GM21528 (cell line): ENCODE results near the gene MAP3K4.

Source experiments
- ATAC-seq: cut with Tn5 transposase; IDR thresholded peaks from one replicate; pipeline ENCODE4 v1.9.1; 2021; ENCODE audit warnings: mild to moderate bottlenecking, moderate library complexity; ENCODE audit not compliant: unreplicated experiment, low FRiP score

Gene MAP3K4

GRCh38 chr6:160999516-160999915 is 7.9 kb downstream of the MAP3K4 start:
- ATAC-seq: no peak

GRCh38 chr6:161000632-161001031 is 9.1 kb downstream of the MAP3K4 start:
- ATAC-seq: no peak

- ATAC-seq: no peak
These were observed 9.9 kb downstream of the MAP3K4 start for GRCh38 chr6:161001421-161001820.

GRCh38 chr6:161003336-161003735 is 11.8 kb downstream of the MAP3K4 start:
- no peak for ATAC-seq

GRCh38 chr6:161008245-161008644 is 16.7 kb downstream of the MAP3K4 start:
- no peak for ATAC-seq

GRCh38 chr6:161009991-161010390 is 18.4 kb downstream of the MAP3K4 start:
- no peak for ATAC-seq

DNA sequence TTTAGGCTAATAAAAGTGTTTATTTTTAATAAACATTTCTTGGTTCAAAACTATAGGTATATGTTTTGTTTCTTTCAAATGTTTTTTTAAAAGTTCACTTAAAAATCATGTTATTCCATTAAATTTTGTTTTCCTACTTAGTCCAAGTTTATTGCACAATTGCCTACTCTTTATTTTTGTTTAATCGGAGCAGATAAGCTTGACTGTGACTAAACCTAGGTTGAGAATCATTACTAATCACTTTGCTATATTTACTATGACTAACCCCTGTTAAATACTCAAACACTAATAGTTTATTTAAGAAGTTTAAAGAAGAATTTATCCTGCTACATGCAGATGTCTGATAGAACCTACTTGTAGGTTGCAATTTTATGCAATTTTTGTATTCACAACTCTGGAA is 18.8 kb downstream of the MAP3K4 start:
- ATAC-seq: no peak

DNA sequence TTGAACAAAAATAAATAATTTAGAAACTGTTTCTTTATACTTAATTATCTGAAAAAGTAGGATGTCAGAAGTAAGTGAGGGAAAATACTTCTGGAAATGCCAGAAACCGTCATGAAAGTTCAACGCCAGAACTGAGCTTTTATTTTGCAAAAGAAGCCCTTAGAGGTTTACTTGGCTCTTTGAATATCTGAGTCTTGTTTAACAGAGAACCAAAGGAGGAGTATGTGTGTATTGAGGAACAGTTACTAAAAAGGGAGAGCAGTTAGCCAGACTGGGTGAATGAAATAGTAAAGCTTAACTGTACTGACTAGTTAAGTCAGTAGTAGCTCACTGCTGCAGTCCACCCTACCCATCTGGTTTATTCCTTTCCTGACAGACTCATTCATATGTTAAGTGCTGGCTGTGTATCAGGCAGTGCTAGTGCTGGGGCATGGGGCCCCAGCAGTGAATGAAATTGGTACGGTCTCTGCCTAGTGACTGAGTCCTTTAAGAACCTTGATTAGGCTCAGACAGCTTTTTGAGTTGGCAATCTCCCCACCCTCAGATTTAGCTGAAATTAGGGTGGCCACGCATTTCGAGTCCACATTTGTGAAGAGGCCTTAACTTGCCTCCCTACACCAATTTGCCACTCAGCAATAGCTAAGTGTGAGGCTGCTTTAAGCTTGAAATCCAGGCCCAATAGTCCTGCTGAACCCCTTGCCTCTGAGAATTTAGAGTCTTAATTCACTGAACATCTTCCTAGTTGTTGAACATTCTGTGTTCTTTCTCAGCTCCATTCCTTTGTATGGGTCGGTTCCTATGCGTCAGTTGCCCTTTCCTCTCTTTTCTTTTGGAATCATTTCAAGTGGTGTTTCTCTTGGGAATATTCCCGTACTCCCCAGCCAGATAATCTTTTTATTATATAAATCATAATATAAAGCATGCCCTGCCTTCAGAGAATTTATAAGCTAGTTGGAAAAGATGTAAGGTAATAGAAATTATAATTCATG is 20.2 kb downstream of the MAP3K4 start:
- no peak for ATAC-seq

DNA sequence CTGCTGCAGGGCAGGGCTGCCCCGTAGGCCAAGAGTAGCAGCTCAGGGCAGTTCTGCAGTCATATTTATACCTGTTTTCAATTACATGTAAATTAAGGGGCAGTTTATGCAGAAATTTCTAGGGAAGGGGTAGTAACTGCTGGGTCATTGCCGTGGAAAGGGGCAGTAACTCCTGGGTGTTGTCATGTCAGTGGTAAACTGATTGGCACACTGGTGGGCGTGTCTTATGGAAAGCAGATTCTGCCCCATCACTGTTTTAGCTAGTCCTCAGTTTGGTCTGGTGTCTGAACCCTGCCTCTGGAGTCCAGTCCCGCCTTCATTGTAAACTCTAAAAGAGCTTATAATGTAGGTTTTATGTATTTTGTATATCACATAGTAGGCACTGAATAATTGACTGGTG is 22.1 kb downstream of the MAP3K4 start:
- no peak for ATAC-seq

DNA sequence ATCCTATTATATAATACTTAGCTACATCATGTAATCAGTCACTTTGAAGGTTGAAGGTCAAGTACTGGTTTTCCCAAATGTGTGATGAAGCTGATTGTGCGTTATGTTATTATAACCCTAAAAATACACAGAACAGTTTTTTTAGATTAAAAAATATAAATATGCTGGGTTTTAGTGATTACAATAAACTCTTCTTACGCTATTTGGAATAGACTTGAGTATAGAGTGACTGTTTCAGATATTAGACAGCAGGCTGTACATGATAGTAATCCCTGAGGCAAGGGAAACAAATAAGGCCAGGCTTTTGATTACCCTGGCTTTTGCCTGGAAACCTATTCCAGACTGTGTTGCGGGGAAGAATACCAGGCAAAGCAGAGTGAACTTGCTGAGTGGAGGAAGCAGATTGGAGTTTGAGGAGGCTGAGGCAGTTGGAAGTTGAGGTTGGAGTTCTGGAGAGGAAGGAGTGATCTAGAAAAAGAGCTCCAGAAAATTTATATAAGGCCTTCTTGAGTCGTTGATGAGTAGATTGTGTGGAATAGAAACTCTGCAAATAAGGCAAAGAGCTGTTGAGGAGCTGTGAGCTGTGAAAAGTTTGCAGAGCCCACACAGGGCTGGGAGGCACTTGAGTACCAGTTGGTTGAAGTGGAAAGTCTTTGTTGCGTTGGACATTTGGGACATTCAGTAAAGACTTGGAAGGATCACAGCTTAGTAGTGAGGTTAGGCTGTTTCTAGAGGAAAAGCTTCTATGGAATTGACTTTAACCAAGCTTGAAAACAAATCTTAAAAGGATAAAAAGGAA is 26.4 kb downstream of the MAP3K4 start:
- ATAC-seq: no peak

- ATAC-seq: no peak
These were observed 27.8 kb downstream of the MAP3K4 start for GRCh38 chr6:161019324-161019839.

DNA sequence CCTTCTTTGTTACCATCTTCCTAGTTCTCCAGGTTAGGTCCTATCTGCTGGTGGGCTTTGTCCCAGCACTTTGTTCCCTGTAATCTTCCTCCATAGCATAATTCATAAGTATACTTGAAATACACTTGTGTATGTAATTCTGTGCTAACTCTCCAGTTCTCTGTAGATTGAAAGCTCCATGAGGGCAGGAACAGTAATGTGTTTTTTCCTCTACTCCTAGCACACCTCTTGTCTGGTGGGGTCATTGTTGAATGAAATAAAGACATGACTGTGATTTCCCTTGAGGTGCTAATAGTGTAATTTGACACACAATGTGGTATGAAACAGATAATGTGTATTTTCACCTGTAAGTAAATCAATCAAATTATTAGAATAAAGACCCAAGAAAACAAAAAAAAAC is 30.0 kb downstream of the MAP3K4 start:
- ATAC-seq: no peak

GRCh38 chr6:161021998-161022743 is 30.6 kb downstream of the MAP3K4 start:
- ATAC-seq: no peak

GRCh38 chr6:161023316-161023715 is 31.7 kb downstream of the MAP3K4 start:
- no peak for ATAC-seq

- no peak for ATAC-seq
These were observed 32.9 kb downstream of the MAP3K4 start for GRCh38 chr6:161024364-161024920.

GRCh38 chr6:161027385-161027784 is 35.8 kb downstream of the MAP3K4 start:
- ATAC-seq: no peak

DNA sequence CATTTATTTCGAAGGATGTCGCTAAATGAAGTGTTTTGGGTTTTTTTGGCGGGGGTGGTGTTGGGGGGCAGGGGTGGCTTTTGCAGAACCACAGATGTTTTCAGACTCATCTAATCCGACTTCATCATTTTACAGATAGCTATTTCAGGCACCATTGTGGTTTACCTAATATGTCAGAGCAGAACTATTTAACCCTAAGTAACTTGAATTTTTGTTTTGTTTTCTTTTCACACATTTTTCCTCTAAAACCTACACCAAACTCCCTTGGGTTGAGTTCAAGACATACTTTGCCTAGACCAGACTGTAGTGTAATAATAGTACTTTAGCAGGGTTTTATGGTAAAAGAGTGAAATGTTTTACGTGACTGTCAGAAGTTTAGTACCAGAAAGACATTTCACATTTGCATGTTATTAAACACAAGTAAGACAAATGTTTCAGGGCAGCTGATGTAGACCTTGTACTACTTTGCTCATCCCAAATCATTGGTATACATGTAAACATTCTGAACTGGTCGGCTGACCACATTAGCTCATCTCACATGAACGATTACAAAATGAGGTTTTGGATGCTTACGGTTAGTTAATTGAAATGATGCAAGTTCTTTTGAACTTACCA is 37.7 kb downstream of the MAP3K4 start:
- ATAC-seq: peak; percentile 82

DNA sequence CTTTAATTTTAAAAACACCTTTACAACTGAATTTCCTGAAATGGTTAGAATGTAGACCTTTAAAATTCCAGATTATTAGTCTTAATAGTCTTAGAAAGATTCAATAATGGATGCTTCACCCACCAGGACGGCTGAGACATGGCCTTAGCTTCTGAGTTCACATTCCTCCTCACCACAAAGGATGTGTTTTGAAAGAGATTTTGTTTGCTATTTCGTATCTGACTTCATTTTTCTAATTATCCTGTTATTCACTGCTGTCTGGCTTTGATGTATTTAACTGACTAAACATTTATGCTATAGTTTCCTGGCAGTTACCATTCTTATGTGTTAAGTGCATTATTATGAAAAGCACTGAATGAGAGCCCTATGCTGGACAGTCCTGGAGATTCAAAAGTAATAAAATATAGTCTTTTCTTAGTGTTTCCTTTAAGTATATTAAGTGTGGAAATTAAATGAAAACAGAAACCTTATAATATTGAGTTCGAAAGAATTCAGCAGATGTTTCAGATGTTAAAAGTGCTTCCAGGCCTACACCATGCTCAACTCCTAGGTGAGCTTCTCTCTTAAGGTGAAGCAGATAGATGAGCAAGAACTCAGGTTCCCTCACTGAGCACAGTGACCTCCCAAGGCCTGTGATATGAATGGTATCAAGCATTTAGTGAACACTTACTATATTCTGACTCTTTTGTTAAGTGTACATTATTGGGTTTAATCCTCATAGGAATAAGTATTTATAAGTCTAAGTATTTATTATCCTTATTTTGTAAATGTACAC is 40.3 kb downstream of the MAP3K4 start:
- ATAC-seq: no peak

- ATAC-seq: no peak
These were observed 42.1 kb downstream of the MAP3K4 start for GRCh38 chr6:161033667-161034066.
